ENCODE measurements around the gene TSPAN3. TPM values are rescaled to one million over a fixed set of nuclear protein-coding genes. Genes with fewer than 3 reads are reported as not detected.

Gene TSPAN3
- total RNA-seq, 1 donor from 2014 or later = 288 TPM

GRCh38 chr15:77022646-77023575, 48.0 kb downstream of the TSPAN3 start:
- no peak for TF ChIP-seq CTCF (conservative IDR thresholded peaks at IDR 0.05)
- Mint-ChIP-seq H3K4me1 (ENCODE audit: unreplicated experiment) (peaks cover 9% of the 10 kb centered on the region), H3K4me3 (no peak overlapping the region), H3K9me3 (no peaks in the 10 kb centered on the region), H3K27ac (no peak overlapping the region), H3K36me3 (no peaks in the 10 kb centered on the region), H3K27me3 (peaks cover 13% of the 10 kb centered on the region)
- peak; percentile 51 for DNase-seq (ENCODE audit: extremely low spot score, unreplicated experiment)

- H3K9me3 Mint-ChIP-seq = no peaks in the 10 kb centered on the region
- no peaks in the 10 kb centered on the region for H3K36me3 Mint-ChIP-seq
- peak overlapping the region; percentile 32 for H3K27ac Mint-ChIP-seq
- no peak overlapping the region for H3K4me3 Mint-ChIP-seq
- no peak for TF ChIP-seq CTCF (conservative IDR thresholded peaks at IDR 0.05)
- H3K27me3 Mint-ChIP-seq = peaks cover 13% of the 10 kb centered on the region
- H3K4me1 Mint-ChIP-seq (ENCODE audit: unreplicated experiment) = peaks cover 9% of the 10 kb centered on the region
- DNase-seq (ENCODE audit: extremely low spot score, unreplicated experiment) = no peak
Measured at GRCh38 chr15:77021803-77022381, 49.0 kb downstream of the TSPAN3 start.

GRCh38 chr15:77021088-77021481, 49.8 kb downstream of the TSPAN3 start:
- Mint-ChIP-seq H3K36me3 (no peaks in the 10 kb centered on the region), H3K4me3 (no peak overlapping the region), H3K27ac (no peak overlapping the region), H3K27me3 (peaks cover 11% of the 10 kb centered on the region), H3K4me1 (ENCODE audit: unreplicated experiment) (peaks cover 9% of the 10 kb centered on the region), H3K9me3 (no peaks in the 10 kb centered on the region)
- TF ChIP-seq CTCF (conservative IDR thresholded peaks at IDR 0.05) = no peak
- DNase-seq (ENCODE audit: extremely low spot score, unreplicated experiment) = no peak

GRCh38 chr15:77020348-77021087, 50.4 kb downstream of the TSPAN3 start:
- no peak overlapping the region for H3K27ac Mint-ChIP-seq
- DNase-seq (ENCODE audit: extremely low spot score, unreplicated experiment) = no peak
- no peak for TF ChIP-seq CTCF (conservative IDR thresholded peaks at IDR 0.05)
- H3K27me3 Mint-ChIP-seq = peaks cover 8% of the 10 kb centered on the region
- peaks cover 9% of the 10 kb centered on the region for H3K4me1 Mint-ChIP-seq (ENCODE audit: unreplicated experiment)
- H3K36me3 Mint-ChIP-seq = no peaks in the 10 kb centered on the region
- H3K9me3 Mint-ChIP-seq = no peaks in the 10 kb centered on the region
- H3K4me3 Mint-ChIP-seq = no peak overlapping the region

- H3K27me3 Mint-ChIP-seq = peaks cover 12% of the 10 kb centered on the region
- H3K4me1 Mint-ChIP-seq (ENCODE audit: unreplicated experiment) = peaks cover 9% of the 10 kb centered on the region
- no peaks in the 10 kb centered on the region for H3K36me3 Mint-ChIP-seq
- H3K4me3 Mint-ChIP-seq = no peak overlapping the region
- no peak overlapping the region for H3K27ac Mint-ChIP-seq
- no peak for DNase-seq (ENCODE audit: extremely low spot score, unreplicated experiment)
- no peak for TF ChIP-seq CTCF (conservative IDR thresholded peaks at IDR 0.05)
- no peaks in the 10 kb centered on the region for H3K9me3 Mint-ChIP-seq
Measured at GRCh38 chr15:77019521-77020331, 51.2 kb downstream of the TSPAN3 start.
